Measurements from ENCODE around the gene ADAM17. TPM values are rescaled to one million over a fixed set of nuclear protein-coding genes. Genes with fewer than 3 reads are reported as not detected.

ADAM17 gene
- total and polyA plus RNA-seq, 8 donors = 40.7 to 55.8 (median 43.9) TPM

DNA sequence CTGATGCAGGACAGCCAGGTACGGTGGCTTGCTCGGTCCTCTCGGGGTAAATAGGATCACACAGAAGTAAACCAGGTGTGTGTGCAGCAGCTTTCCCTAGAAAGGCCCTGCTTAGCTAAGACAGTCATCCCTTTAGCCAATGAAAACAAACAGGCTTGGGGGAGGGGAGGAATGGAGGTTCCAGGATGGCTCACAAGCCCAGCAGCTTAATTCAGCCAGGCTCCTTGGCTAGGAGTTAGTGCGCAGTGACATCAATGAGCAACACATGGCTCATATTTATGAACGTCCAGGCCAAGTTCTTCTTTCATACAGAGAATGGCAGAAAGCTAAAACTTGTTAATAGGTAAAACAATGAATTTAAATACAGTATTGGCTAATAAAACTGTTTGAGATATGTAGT is 71.1 kb downstream of the ADAM17 start:
- H3K27me3 ChIP-seq = no peaks in the 10 kb centered on the region
- H3K27ac ChIP-seq = no peak overlapping the region
- DNase-seq (no peak), ATAC-seq (no peak)
- intact Hi-C loops (cut with DNase I) = no loop called here
- no peaks in the 10 kb centered on the region for H3K9me3 ChIP-seq
- TF ChIP-seq, protein P1, sequence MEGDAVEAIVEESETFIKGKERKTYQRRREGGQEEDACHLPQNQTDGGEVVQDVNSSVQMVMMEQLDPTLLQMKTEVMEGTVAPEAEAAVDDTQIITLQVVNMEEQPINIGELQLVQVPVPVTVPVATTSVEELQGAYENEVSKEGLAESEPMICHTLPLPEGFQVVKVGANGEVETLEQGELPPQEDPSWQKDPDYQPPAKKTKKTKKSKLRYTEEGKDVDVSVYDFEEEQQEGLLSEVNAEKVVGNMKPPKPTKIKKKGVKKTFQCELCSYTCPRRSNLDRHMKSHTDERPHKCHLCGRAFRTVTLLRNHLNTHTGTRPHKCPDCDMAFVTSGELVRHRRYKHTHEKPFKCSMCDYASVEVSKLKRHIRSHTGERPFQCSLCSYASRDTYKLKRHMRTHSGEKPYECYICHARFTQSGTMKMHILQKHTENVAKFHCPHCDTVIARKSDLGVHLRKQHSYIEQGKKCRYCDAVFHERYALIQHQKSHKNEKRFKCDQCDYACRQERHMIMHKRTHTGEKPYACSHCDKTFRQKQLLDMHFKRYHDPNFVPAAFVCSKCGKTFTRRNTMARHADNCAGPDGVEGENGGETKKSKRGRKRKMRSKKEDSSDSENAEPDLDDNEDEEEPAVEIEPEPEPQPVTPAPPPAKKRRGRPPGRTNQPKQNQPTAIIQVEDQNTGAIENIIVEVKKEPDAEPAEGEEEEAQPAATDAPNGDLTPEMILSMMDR (IDR thresholded peaks at IDR 0.05) = no peak
- peaks cover 5 to 100% of the 10 kb centered on the region in 2 donors for H3K36me3 ChIP-seq
- H3K4me1 ChIP-seq = peaks cover 0 to 4% of the 10 kb centered on the region in 2 donors
- no peak overlapping the region for H3K4me3 ChIP-seq

DNA sequence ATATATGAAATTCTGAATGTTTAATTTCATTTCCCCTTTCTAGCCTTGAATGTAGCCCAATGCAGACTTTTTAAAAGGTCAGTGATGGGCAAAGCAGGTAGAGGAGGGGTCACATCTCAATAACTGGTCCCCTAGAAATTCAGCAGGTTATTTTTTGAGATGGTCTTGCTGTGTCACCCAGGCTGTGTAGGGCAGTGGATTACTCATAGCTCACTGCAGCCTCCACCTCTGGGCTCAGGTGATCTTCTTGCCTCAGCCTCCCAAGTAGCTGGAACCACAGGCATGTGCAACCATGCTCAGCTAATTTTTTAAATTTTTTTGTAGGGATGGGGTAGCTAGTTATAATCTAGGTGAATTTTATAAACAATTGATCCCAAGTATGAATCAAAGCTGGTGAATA is 72.5 kb downstream of the ADAM17 start:
- H3K27ac ChIP-seq = no peak overlapping the region
- DNase-seq (no peak), ATAC-seq (no peak)
- no peaks in the 10 kb centered on the region for H3K9me3 ChIP-seq
- peaks cover 5 to 100% of the 10 kb centered on the region in 2 donors for H3K36me3 ChIP-seq
- no peak overlapping the region for H3K4me3 ChIP-seq
- H3K27me3 ChIP-seq = no peaks in the 10 kb centered on the region
- TF ChIP-seq, protein P1 (IDR thresholded peaks at IDR 0.05) = no peak
- H3K4me1 ChIP-seq = no peaks in the 10 kb centered on the region
- intact Hi-C loops (cut with DNase I) = no loop called here

DNA sequence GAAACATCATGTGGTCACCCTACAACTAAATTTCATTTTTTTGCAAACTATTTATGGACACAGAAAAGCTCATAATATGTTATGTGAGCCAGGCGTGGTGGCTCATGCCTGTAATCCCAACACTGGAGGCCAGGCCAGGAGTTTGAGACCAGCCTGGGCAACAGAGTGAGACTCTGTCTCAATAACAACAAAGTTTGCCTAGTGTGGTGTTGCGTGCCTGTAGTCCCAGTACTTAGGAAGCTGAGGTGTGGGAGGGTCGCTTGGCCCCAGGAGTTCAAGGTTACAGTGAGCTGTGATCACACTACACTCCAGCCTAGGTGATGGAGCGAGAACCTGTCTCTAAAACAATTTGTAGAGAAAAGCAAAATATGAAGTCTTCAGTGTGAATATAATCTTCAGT is 75.5 kb downstream of the ADAM17 start:
- DNase-seq = no peak
- Histone ChIP-seq H3K9me3 (no peaks in the 10 kb centered on the region), H3K27me3 (no peaks in the 10 kb centered on the region), H3K4me1 (peaks cover 10 to 21% of the 10 kb centered on the region in 2 donors), H3K4me3 (no peak overlapping the region), H3K27ac (no peak overlapping the region), H3K36me3 (peaks cover 5 to 74% of the 10 kb centered on the region in 2 donors)
- ATAC-seq = no peak
- TF ChIP-seq, protein P1 (IDR thresholded peaks at IDR 0.05) = no peak
- intact Hi-C loops (cut with DNase I) = no loop called here

DNA sequence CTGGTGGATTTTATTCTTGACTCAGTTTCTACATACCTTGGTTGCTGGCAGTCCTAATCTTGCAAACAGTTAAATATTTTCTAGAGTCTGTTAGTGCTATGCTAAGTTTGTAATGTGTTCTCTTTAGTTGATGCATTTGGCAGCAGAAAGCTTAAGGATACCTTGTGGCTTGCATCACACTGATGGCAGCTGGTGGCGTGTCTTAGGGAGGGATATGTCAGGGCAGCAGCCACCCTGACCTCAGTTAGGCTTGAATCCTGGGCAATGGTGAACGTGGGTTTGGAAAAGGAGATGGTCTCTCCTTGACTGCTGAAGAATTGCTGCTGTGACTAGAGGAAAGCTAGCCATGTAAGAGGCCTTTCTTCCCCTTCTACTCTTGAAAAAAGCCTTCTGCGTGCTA is 77.1 kb downstream of the ADAM17 start:
- TF ChIP-seq, protein P1 (IDR thresholded peaks at IDR 0.05) = no peak
- H3K27ac ChIP-seq = no peak overlapping the region
- DNase-seq (no peak), ATAC-seq (no peak)
- peaks cover 10 to 31% of the 10 kb centered on the region in 2 donors for H3K4me1 ChIP-seq
- H3K9me3 ChIP-seq = no peaks in the 10 kb centered on the region
- no peaks in the 10 kb centered on the region for H3K27me3 ChIP-seq
- peaks cover 0 to 58% of the 10 kb centered on the region in 2 donors for H3K36me3 ChIP-seq
- no peak overlapping the region for H3K4me3 ChIP-seq
- intact Hi-C loops (cut with DNase I) = no loop called here

DNA sequence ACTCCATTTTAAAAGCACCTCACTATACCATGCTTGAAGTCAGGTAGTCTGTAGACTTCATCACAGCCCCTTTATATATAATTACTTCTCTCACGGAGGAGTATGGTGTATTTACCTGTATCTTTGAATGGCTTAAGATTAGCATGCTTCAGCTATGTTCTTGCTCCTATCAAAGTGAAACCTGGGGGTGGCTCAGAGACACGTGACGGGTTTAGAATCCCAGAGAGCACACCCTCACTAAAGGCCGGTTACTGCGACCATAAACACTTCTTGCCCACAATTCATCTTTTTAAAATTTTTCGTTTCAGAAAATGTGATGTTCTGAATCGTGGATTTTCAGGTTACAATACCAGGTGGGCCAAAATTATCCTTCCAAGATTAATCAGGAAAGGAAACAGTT is 77.7 kb downstream of the ADAM17 start:
- intact Hi-C loops (cut with DNase I) = no loop called here
- Histone ChIP-seq H3K36me3 (peaks cover 0 to 52% of the 10 kb centered on the region in 2 donors), H3K4me3 (no peak overlapping the region), H3K27me3 (no peaks in the 10 kb centered on the region), H3K9me3 (no peaks in the 10 kb centered on the region), H3K4me1 (peaks cover 10 to 33% of the 10 kb centered on the region in 2 donors), H3K27ac (no peak overlapping the region)
- no peak for ATAC-seq
- no peak for DNase-seq
- TF ChIP-seq, protein P1 (IDR thresholded peaks at IDR 0.05) = no peak

Data from left lung (tissue), 10 donors.